Skeletal muscle tissue (tissue), 4 donors: Measurements from ENCODE around the gene CEP192. TPM values are rescaled to one million over a fixed set of nuclear protein-coding genes. Genes with fewer than 3 reads are reported as not detected.

ENCODE experiments used
- H3K27ac ChIP-seq: one replicate; pipeline ENCODE4 v1.7.0; 2013; ENCODE audit warnings: mild to moderate bottlenecking, low read depth, low read length, inconsistent platforms
- H3K27me3 ChIP-seq, 3 donors: one replicate each; pipeline ENCODE4 v1.7.0; 2013; ENCODE audit warnings: low read length in 3 of 3; ENCODE audit not compliant: control insufficient read depth in 3 of 3, insufficient read depth in 3 of 3
- H3K36me3 ChIP-seq, 3 donors: one replicate each; pipeline ENCODE4 v1.7.0; 2013; ENCODE audit warnings: low read length in 3 of 3; ENCODE audit not compliant: control insufficient read depth in 3 of 3, insufficient read depth in 3 of 3
- H3K4me1 ChIP-seq, 3 donors: one replicate each; pipeline ENCODE4 v1.7.0; 2013; ENCODE audit warnings: low read length in 3 of 3, mild to moderate bottlenecking in 3 of 3; ENCODE audit not compliant: control insufficient read depth in 3 of 3, insufficient read depth in 3 of 3
- H3K4me3 ChIP-seq, 3 donors: one replicate each; pipeline ENCODE4 v1.7.0; 2013; ENCODE audit warnings: low read length in 3 of 3
- H3K9ac ChIP-seq, 3 donors: one replicate each; pipeline ENCODE4 v1.7.0; 2013; ENCODE audit warnings: low read length in 3 of 3, mild to moderate bottlenecking in 3 of 3, moderate library complexity in 2 of 3, low read depth in 1 of 3
- H3K9me3 ChIP-seq, 3 donors: one replicate each; pipeline ENCODE4 v1.7.0; 2013; ENCODE audit warnings: low read length in 3 of 3; ENCODE audit not compliant: control insufficient read depth in 3 of 3
- total RNA-seq: library from RNA; depleted of rRNA; stranded (reverse); fragments of >200 nt; gene quantifications from one replicate; pipeline ENCODE4 v1.2.3, GENCODE V29; 2014
- donor health status: Osteomylitis.

Gene CEP192, protein sequence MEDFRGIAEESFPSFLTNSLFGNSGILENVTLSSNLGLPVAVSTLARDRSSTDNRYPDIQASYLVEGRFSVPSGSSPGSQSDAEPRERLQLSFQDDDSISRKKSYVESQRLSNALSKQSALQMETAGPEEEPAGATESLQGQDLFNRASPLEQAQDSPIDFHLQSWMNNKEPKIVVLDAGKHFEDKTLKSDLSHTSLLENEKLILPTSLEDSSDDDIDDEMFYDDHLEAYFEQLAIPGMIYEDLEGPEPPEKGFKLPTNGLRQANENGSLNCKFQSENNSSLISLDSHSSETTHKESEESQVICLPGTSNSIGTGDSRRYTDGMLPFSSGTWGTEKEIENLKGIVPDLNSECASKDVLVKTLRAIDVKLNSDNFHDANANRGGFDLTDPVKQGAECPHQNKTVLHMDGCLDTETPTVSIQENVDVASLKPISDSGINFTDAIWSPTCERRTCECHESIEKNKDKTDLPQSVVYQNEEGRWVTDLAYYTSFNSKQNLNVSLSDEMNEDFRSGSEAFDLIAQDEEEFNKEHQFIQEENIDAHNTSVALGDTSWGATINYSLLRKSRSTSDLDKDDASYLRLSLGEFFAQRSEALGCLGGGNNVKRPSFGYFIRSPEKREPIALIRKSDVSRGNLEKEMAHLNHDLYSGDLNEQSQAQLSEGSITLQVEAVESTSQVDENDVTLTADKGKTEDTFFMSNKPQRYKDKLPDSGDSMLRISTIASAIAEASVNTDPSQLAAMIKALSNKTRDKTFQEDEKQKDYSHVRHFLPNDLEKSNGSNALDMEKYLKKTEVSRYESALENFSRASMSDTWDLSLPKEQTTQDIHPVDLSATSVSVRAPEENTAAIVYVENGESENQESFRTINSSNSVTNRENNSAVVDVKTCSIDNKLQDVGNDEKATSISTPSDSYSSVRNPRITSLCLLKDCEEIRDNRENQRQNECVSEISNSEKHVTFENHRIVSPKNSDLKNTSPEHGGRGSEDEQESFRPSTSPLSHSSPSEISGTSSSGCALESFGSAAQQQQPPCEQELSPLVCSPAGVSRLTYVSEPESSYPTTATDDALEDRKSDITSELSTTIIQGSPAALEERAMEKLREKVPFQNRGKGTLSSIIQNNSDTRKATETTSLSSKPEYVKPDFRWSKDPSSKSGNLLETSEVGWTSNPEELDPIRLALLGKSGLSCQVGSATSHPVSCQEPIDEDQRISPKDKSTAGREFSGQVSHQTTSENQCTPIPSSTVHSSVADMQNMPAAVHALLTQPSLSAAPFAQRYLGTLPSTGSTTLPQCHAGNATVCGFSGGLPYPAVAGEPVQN (N-terminal part only)
- 56.9 TPM for total RNA-seq

DNA sequence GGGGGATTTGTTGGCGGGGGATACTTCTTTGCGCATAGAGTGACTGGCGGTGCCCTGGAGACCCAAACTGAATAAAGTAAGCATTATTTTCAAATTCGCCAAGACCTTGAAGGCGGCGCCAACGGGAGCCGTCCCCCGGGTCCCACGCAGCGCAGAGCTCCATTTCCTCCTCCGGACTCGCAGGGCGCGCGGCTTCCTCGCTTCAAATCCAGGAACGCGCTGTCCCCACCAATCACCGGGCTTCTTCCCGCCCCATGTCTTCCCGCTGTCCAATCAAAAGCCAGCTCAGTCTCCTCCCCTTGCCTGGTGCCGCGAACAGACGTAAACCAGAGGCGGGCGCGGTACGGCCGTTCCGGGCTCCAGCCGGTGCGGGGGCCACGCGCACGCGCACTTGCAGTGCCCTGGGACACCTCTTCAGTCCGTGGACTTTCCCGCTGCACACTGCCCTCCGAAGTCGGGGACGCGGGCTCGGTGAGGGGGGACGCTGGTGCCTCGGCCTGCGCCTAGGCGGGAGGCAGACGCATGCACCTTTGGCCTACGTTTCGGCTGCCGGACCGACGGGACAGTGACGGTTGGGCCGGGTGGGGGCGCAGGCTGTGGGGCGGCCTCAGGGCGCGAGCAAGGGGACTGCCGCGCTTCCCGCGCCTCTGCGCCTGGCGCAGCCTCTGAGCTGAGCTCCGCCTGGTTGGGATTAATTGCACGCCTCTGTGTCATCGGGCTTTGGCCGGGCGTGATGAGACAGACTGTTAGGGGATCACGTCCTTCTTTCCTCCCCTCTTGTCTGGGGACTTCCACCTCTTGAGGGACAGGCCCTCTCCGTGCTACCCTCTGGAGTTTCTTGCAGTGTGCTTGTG is at the start of gene CEP192:
Gene CEP192 (plus strand): TSS at position 396 of the 854 bp plus-strand sequence. CDS start 8,063 bp downstream, outside the sequence.
- Histone ChIP-seq H3K4me3 (peak within 1 kb of the TSS; percentile 90 to 97 (median 92)), H3K27me3 (no peaks in the 10 kb centered on the region)

DNA sequence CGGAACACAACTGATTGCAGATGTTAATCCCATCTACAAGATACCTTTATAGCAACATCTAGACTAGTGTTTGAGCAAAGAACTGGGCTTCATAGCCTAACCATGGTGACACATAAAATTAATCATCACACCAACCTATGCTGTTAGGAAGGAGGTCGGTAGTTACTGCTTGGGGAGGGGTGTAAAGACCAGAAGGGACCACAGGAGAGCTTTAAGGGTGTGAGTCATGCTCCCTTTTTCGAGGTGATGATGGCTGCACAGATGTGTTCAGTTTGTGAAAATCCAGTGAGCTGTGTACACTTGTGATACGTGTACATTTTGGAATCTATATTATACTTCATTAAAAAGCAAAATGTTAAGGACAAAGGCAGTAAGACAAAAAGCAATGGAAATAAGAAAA is 47.9 kb upstream of the CEP192 start:
- Histone ChIP-seq H3K36me3 (no peaks in the 10 kb centered on the region), H3K27me3 (no peaks in the 10 kb centered on the region), H3K4me1 (peaks cover 7 to 19% (median 13%) of the 10 kb centered on the region in 3 donors), H3K9ac (no peak overlapping the region), H3K4me3 (no peak overlapping the region), H3K9me3 (no peaks in the 10 kb centered on the region), H3K27ac (no peak overlapping the region)

More for the DNA sequence above, at the start of gene CEP192:
- H3K36me3 ChIP-seq, result no peaks in the 10 kb centered on the region
- no peaks in the 10 kb centered on the region for H3K9me3 ChIP-seq
- peaks cover 15 to 37% (median 28%) of the 10 kb centered on the region in 3 donors for H3K4me1 ChIP-seq
- peak within 1 kb of the TSS; percentile 76 for H3K27ac ChIP-seq
- H3K9ac ChIP-seq, result peak within 1 kb of the TSS; percentile 83 to 90 (median 89)

DNA sequence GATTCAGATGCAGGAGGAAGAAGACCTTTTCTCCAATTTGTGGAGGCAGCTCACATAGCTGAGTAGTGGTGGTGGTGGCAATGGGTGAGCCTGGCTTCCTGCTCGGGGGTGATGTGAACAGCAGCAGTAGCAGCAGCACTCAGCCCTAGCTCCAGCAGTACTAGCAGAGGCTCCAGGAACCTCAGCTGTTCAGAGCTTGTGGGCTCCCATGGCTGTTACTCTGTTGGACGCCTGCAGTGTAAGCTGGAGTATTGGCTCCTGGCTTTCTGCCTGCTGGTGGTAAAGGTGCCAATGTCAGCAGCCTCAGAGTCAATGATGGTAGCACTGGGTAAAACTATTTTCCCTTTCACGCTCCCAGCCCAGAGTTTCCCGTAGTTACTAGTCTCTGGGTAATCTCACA is 46.5 kb upstream of the CEP192 start:
- Histone ChIP-seq H3K27me3 (no peaks in the 10 kb centered on the region), H3K9me3 (no peaks in the 10 kb centered on the region), H3K36me3 (no peaks in the 10 kb centered on the region), H3K27ac (no peak overlapping the region), H3K9ac (peak overlapping the region in 1 of 3 donors; percentile 35), H3K4me1 (peaks cover 7 to 19% (median 15%) of the 10 kb centered on the region in 3 donors), H3K4me3 (peak overlapping the region in 1 of 3 donors; percentile 27)

DNA sequence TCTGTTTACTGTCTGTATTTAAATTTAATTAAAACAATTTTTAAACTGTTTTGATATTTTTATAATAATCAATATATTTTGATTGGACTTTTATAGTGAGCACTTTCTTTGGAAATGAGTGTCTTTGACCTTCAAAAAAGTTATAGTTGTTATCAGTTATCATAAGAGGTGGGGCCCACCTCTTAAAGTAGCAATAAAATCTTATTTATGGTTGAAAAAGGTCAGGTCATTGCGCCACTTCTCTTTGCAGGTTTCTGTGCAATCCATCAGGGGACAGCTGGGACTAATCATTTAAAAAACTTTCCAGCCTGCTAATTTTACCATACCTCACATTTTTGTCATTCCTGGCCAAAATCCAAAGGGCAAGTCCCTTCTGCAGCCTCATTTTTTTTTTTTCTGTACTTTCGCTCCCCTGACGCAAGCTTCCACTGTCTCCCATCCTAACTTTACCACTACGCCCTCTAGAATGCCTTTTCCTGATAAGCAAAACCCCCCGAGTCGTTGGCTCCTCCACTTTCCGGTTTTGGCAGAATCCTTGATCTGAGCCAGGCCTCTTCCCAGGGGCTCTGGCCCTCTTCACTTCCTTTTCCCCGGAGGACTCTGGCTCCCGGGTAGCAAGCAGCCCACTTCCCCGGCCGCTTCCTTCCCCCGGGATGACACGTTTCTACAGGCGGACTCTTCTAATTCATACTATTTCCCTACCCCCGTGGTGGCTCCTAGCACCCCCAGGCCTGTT is 44.4 kb upstream of the CEP192 start:
- no peaks in the 10 kb centered on the region for H3K27me3 ChIP-seq
- peak overlapping the region; percentile 88 to 94 (median 89) for H3K9ac ChIP-seq
- H3K9me3 ChIP-seq, result no peaks in the 10 kb centered on the region
- H3K27ac ChIP-seq, result peak overlapping the region; percentile 91
- peak overlapping the region; percentile 85 to 95 (median 87) for H3K4me3 ChIP-seq
- H3K36me3 ChIP-seq, result no peaks in the 10 kb centered on the region
- H3K4me1 ChIP-seq, result peaks cover 7 to 19% (median 15%) of the 10 kb centered on the region in 3 donors

DNA sequence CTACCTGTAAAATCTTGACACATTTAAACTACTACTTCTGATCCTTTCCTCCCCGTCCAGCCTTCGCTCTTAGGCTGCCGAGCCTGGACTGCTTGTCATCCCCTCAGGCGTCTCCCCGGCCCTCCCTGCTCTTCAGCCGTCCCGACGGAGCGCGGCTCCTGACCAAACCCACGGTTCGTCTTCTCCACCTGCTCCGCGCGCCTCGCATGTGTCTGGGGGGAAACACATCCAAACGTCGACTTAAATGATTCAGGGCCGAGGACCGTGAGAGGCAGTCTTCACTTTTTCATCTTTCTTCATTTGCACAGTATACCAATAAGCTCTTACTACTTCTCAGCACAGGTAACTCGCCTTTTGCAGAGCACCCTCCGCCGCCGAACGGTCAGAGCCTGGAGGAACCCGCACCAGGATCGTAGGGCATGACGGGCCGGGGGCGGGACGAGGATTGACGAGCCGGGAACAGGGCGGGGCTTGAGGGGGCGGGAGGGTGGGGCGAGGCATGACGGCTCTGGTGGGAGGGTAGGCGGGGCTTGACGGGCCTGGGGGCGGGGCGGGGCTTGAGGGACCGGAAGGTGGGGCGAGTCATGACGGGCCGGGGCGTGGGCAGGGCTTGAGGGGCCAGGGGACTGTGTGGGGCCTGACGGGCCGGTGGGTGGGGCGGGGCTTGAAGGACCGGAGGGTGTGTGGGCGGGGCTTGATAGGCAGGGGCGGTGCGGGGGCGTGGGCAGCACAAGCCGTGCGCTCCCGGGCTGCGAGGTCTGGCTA is 43.7 kb upstream of the CEP192 start, which contains the start of gene SEH1L:
Gene SEH1L (plus strand): TSS at position 727 of the 765 bp plus-strand sequence. CDS start 111 bp downstream, outside the sequence.
- Histone ChIP-seq H3K9me3 (no peaks in the 10 kb centered on the region), H3K9ac (peak within 1 kb of the TSS; percentile 88 to 94 (median 89)), H3K27me3 (no peaks in the 10 kb centered on the region), H3K36me3 (no peaks in the 10 kb centered on the region), H3K4me1 (peaks cover 7 to 19% (median 15%) of the 10 kb centered on the region in 3 donors), H3K27ac (peak within 1 kb of the TSS; percentile 98), H3K4me3 (peak within 1 kb of the TSS; percentile 87 to 95 (median 87))

DNA sequence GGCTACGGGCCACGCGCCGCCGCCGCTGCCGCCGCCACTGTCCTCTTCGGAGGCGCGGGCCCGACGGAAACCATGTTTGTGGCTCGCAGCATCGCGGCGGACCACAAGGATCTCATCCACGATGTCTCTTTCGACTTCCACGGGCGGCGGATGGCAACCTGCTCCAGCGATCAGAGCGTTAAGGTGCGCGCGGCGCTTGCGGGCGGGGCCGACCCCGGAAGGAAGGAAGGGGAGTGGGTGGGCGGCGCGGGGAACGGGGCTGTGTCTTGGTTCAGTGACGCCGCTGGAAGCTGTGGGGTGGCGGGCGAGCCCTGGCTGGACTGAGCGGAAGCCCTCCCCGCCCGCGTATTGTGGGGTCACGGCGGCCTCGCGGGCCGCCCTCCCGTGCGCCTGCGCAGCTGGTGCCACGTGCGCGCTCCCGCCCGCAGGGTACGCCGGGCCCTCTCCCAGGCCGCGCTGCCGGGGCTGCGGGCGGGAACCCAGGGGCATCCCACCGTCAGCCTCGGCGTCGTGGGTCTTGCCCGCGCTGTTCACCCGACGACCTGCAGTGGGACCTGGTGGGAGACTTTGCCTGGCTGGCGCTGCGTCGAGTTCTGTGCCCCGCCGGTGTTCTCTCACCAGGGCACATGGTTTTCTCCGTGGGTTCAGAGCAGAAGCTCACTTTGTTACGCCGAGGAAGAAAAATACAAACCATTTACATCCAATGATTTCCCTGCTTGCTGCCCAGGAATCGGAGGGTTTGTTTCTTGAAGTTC is 42.9 kb upstream of the CEP192 start:
- H3K4me1 ChIP-seq, result peaks cover 7 to 19% (median 15%) of the 10 kb centered on the region in 3 donors

DNA sequence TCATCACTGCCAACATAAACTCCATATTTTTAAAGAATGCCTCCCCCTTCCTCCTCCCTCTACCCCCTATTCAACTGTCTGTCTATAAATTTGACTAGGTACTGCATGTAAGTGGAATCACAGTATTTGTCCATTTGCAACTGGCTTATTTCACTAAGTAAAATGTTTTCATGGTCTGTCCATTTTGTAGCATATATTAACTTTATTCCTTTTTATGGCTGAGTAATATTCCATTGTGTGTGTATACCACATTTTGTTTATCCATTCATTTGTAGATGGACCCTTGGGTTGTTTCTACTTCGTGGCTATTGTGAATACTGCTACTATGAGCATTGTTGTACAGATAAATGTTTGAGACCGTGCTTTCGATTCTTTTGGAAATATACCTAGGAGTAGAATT is 32.7 kb upstream of the CEP192 start:
- no peak overlapping the region for H3K27ac ChIP-seq
- no peaks in the 10 kb centered on the region for H3K9me3 ChIP-seq
- no peak overlapping the region for H3K9ac ChIP-seq
- H3K27me3 ChIP-seq, result no peaks in the 10 kb centered on the region
- H3K4me1 ChIP-seq, result no peaks in the 10 kb centered on the region
- H3K4me3 ChIP-seq, result no peak overlapping the region
- H3K36me3 ChIP-seq, result peaks cover 3 to 14% (median 13%) of the 10 kb centered on the region in 3 donors

More for the DNA sequence above, 42.9 kb upstream of the CEP192 start:
- Histone ChIP-seq H3K9ac (peak overlapping the region; percentile 82 to 85 (median 83)), H3K9me3 (no peaks in the 10 kb centered on the region), H3K27ac (peak overlapping the region; percentile 98), H3K27me3 (no peaks in the 10 kb centered on the region), H3K36me3 (no peaks in the 10 kb centered on the region), H3K4me3 (peak overlapping the region; percentile 77 to 87 (median 87))
